Stimulated activated CD8-positive, alpha-beta memory T cell treated with anti-CD3 and anti-CD28 coated beads, Interleukin-7, amount 100 ng/mL, for 4 hours (primary cell): ENCODE results near the gene ELMOD2.

Source experiments
- DNase-seq, 2 donors: peaks; one replicate each; pipeline ENCODE4 v3.0.0-alpha.2; 2020; ENCODE audit warnings: low read depth in 2 of 2

ELMOD2 gene

GRCh38 chr4:140581078-140581477, 57.1 kb downstream of the ELMOD2 start:
- no peak for DNase-seq

GRCh38 chr4:140584439-140584838, 60.5 kb downstream of the ELMOD2 start:
- no peak for DNase-seq

- no peak for DNase-seq
Measured at GRCh38 chr4:140595065-140595464, 71.1 kb downstream of the ELMOD2 start.

GRCh38 chr4:140600408-140600807, 76.4 kb downstream of the ELMOD2 start:
- DNase-seq: no peak

- no peak for DNase-seq
Measured at GRCh38 chr4:140602714-140603113, 78.7 kb downstream of the ELMOD2 start.

- no peak for DNase-seq
Measured at GRCh38 chr4:140603286-140603685, 79.3 kb downstream of the ELMOD2 start.
